Measurements from ENCODE around the gene AKAIN1. TPM values are rescaled to one million over a fixed set of nuclear protein-coding genes. Genes with fewer than 3 reads are reported as not detected.

AKAIN1 gene
- total and polyA plus RNA-seq, 2 experiments from 2014 or later = not detected

GRCh38 chr18:5175378-5175777 lies 21.7 kb downstream of the AKAIN1 start:
- Mint-ChIP-seq H3K4me3 (no peak overlapping the region), H3K4me1 (peaks cover 5% of the 10 kb centered on the region; the same call in 2 of the 3 replicates), H3K36me3 (ENCODE audit: low read depth) (no peaks in the 10 kb centered on the region), H3K27ac (no peak overlapping the region), H3K9me3 (no peaks in the 10 kb centered on the region), H3K27me3 (ENCODE audit: insufficient read depth, low read depth, poor library complexity) (no peaks in the 10 kb centered on the region)
- Histone ChIP-seq H3F3A (replicated peaks; ENCODE audit: low read depth) (no peaks in the 10 kb centered on the region), H3K4me2 (no peak overlapping the region), H4K20me1 (replicated peaks; ENCODE audit: insufficient read depth) (no peaks in the 10 kb centered on the region), H3K27ac (ENCODE audit: low read depth) (no peak overlapping the region), H3K79me2 (replicated peaks; ENCODE audit: insufficient read depth) (no peaks in the 10 kb centered on the region), H3K27me3 (ENCODE audit: insufficient read depth) (no peaks in the 10 kb centered on the region), H3K4me1 (ENCODE audit: insufficient read depth) (no peaks in the 10 kb centered on the region), H3K36me3 (ENCODE audit: insufficient read depth) (no peaks in the 10 kb centered on the region), H3K9me2 (ENCODE audit: insufficient read depth) (no peaks in the 10 kb centered on the region), H3K4me3 (no peak overlapping the region), H2AFZ (no peak overlapping the region)
- DNase-seq (ENCODE audit: low spot score) (no peak), ATAC-seq (no peak)
- no peak for TF ChIP-seq JUNB (IDR thresholded peaks at IDR 0.05; ENCODE audit: unreplicated experiment)

- H3K79me2 ChIP-seq (replicated peaks; ENCODE audit: insufficient read depth) = no peaks in the 10 kb centered on the region
- H3K27ac Mint-ChIP-seq = no peak overlapping the region
- no peaks in the 10 kb centered on the region for H3K36me3 Mint-ChIP-seq (ENCODE audit: low read depth)
- H3K4me2 ChIP-seq = no peak overlapping the region
- H4K20me1 ChIP-seq (replicated peaks; ENCODE audit: insufficient read depth) = no peaks in the 10 kb centered on the region
- H3K4me3 Mint-ChIP-seq = no peak overlapping the region
- no peaks in the 10 kb centered on the region for H3F3A ChIP-seq (replicated peaks; ENCODE audit: low read depth)
- TF ChIP-seq ETS1 (IDR thresholded peaks at IDR 0.05) = no peak
- no peak for TF ChIP-seq STAT1 (IDR thresholded peaks at IDR 0.05; ENCODE audit: unreplicated experiment)
- TF ChIP-seq CREB1 (CRISPR knock-in tag; IDR thresholded peaks at IDR 0.05; ENCODE audit: low read depth) = no peak
- TF ChIP-seq NANOG (IDR thresholded peaks at IDR 0.05; ENCODE audit: borderline replicate concordance) = no peak
- no peak for TF ChIP-seq ZNF331 (CRISPR knock-in tag; IDR thresholded peaks at IDR 0.05; ENCODE audit: low read depth)
- H3K4me1 ChIP-seq (ENCODE audit: insufficient read depth) = no peaks in the 10 kb centered on the region
- no peak overlapping the region for H2AFZ ChIP-seq
- H3K36me3 ChIP-seq (ENCODE audit: insufficient read depth) = no peaks in the 10 kb centered on the region
- H3K9me3 Mint-ChIP-seq = no peaks in the 10 kb centered on the region
- no peaks in the 10 kb centered on the region for H3K27me3 ChIP-seq (ENCODE audit: insufficient read depth)
- no peak overlapping the region for H3K27ac ChIP-seq (ENCODE audit: low read depth)
- DNase-seq (ENCODE audit: low spot score) = no peak
- ATAC-seq = no peak
- no peaks in the 10 kb centered on the region for H3K27me3 Mint-ChIP-seq (ENCODE audit: insufficient read depth, low read depth, poor library complexity)
- H3K4me3 ChIP-seq = no peak overlapping the region
- H3K9me2 ChIP-seq (ENCODE audit: insufficient read depth) = no peaks in the 10 kb centered on the region
- no peaks in the 10 kb centered on the region for H3K4me1 Mint-ChIP-seq
These were observed 23.4 kb downstream of the AKAIN1 start for GRCh38 chr18:5173646-5174045.

DNA sequence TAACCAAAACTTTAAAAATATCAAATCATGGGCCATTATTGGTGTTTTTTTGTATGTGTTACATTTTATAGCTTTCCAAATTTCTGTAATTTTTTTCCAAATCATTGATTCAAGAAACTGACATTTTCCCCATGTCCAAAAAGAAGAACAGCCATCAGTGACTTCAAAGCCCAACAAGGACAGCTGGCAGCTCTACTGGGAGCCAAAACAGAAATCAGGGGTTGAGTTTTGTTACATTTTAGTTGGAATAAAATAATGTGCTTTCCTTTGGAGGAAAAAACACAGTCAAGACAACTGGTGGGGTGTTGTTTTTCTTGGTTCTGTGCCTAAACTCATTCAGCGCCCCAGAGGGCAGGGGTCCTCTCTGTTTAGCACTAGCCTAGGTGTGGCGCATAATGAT lies 23.8 kb downstream of the AKAIN1 start:
- no peaks in the 10 kb centered on the region for H3K36me3 ChIP-seq (ENCODE audit: insufficient read depth)
- no peak overlapping the region for H3K4me3 Mint-ChIP-seq
- H3K4me1 Mint-ChIP-seq = no peaks in the 10 kb centered on the region
- no peaks in the 10 kb centered on the region for H3F3A ChIP-seq (replicated peaks; ENCODE audit: low read depth)
- no peak overlapping the region for H3K27ac ChIP-seq (ENCODE audit: low read depth)
- no peak overlapping the region for H3K4me2 ChIP-seq
- H3K4me1 ChIP-seq (ENCODE audit: insufficient read depth) = no peaks in the 10 kb centered on the region
- no peak for ATAC-seq
- no peak overlapping the region for H2AFZ ChIP-seq
- H4K20me1 ChIP-seq (replicated peaks; ENCODE audit: insufficient read depth) = no peaks in the 10 kb centered on the region
- DNase-seq (ENCODE audit: low spot score) = no peak
- H3K36me3 Mint-ChIP-seq (ENCODE audit: low read depth) = no peaks in the 10 kb centered on the region
- no peak overlapping the region for H3K27ac Mint-ChIP-seq
- TF ChIP-seq ZNF114 (CRISPR knock-in tag; IDR thresholded peaks at IDR 0.05) = no peak
- H3K9me2 ChIP-seq (ENCODE audit: insufficient read depth) = no peaks in the 10 kb centered on the region
- no peaks in the 10 kb centered on the region for H3K9me3 Mint-ChIP-seq
- no peaks in the 10 kb centered on the region for H3K27me3 ChIP-seq (ENCODE audit: insufficient read depth)
- no peaks in the 10 kb centered on the region for H3K27me3 Mint-ChIP-seq (ENCODE audit: insufficient read depth, low read depth, poor library complexity)
- H3K4me3 ChIP-seq = no peak overlapping the region
- H3K79me2 ChIP-seq (replicated peaks; ENCODE audit: insufficient read depth) = no peaks in the 10 kb centered on the region

Data from GM23338 (cell line).